ENCODE results near the gene FAM241A.
"Not testable (repeated sequence)": the region's sequence is repeated elsewhere in the genome, so short reads cannot be mapped to it uniquely, and the experiment has no call there.

Gene FAM241A

DNA sequence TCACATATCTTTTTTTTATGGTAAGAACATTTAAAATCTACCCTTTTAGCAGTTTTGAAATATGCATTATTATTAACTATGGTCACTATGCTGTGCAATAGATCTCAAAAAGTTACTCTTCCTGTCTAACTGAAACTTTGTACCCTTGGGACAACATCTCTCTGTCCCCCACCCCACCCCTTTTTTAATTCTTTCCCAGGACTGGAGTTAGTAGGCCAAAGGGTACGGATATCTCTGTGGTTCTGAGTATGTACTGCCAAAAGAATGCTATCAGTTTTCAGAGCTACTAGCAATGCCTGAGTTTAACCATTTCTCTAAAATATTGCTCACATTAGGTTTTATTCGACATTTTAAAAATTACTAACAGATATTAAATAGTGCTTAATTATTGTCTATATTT is 4.7 kb upstream of the FAM241A start:
- DNase-seq, result no peak

DNA sequence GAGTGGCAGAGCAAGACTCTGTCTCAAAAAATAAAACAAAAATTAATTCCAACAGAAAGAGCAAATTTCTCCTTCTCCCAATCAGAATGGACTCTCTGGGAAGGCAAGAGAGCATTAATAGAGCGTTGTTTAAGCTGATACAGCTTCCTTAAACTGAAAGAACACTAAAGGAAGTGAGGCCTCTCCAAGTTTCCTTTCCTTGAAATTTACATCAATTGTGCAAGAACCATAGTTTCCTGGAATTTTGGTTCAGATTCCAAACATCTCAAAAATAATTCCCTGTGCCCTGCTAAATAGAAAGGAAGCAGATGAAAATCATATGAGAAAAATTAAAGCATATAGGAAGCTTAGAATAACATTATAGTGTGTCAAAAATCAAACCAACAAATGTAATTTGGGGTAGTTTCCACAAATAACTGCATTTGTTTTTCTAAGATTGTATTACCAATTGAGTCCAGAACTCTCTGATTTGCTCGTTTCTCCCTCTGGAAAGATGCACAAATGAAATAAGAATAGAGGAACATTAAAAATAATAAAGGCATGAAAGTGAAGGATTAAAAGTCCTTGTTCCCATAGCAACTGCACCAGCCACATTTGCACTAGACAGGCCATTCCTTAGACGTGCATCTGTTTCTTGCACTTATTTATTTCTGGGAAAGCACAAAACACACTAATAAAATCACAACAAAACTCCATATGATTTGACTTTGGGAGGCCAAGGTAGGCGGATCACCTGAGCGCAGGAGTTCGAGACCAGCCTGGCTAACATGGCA is 3.7 kb upstream of the FAM241A start:
- no peak for DNase-seq

DNA sequence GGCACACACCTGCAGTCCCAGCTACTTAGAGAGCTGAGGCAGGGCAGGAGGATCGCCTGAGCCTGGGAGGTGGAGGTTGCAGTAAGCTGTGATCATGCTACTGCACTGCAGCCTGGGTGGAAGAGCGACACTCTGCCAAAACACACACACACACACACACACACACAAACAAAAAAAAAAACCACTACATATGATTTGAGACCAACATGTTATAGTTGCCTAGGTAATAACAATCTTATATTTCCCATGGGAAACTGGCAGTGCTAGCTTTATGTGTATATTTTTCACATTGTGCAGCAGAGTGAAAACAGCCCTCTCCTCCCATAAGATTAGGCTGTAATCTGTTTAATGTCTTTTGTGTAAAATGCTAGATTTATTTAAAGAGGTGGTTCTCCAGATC is 3.1 kb upstream of the FAM241A start:
- DNase-seq, result no peak

DNA sequence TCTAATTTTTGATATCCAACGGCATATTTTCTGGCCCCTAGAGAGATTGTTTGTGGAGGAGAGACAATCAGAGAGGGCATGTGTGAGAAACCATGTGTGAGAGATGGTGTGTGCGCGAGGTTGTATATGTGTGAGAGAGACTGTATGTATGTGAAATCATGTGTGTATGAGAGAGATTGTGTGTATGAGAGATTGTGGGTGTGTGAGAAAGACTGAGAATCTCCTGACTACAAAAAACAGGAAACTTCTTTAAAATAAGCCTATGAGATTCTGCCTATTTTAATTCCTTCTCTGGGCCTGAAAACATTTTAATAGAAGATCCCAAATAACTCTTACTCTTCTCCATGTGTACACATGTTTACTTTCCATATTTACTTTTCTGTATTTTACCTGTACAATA is 1.5 kb upstream of the FAM241A start:
- no peak for DNase-seq

DNA sequence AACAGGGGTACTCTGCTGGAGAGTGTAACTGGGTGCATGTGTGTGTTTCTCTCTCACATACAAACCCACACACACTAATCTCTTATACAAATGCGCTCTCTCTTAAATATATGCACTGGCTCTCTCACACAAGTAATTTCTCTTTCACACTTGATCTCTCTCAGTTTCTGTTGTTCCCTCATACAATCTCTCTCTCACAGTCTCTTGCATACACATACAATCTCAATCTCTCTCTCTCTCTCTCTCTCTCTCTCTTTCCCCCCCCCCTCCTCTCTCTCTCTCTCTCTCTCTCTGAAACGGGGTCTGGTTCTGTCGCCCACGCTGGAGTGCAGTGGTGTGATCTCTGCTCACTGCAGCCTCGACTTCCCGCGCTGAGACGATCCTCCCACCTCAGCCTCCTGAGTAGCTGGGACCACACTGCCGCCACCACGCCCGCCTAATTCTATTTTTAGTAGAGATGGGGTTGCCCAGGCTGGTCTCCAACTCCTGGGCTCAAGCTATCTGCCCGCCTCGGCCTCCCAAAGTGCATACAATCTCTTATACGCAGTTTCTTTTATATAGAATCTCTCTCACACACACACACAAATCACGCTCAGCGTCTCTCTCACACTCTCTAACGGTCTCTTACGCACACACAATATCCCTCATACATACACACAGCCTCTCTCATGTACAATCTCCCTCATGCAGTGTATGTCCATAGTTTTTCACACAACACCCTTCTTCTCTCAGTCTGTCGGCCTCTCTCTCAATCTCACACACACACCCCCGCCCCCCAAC is 518 bp upstream of the FAM241A start:
- no peak for DNase-seq

DNA sequence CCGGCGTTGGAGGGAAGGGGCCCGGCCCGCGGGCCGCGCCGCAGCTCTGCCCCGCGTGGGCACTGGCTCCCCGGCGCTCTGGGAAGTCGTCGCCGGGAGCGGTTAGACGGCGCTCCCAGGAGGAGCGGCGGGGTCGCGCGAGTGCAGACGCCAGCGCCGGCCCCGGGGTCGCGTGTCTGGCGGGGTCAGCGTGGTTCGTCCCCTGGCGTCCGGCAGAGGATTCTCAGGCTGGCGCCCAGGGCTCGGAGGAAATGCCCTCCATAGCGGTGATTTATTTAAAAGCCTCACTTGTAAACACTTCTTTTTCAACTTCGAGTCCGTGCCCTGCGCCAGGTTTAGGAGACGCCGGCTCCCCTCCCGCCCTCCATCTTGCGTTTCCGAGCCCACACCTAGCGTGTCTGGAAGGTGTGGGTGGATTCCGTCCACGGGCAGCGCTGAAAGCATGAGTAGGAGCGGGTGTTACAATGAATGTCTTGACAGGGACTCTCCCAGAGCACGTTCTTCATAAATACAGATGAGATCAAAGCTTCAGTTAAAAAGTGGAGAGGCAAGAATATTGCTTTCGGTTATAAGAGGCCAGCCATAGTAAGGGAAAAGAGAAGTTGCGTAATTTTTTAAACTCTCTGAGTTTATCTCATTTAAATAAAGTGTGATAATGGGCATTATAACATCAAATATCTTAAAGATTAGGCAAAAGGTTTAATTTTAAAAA is 692 bp downstream of the FAM241A start:
- peak; percentile 82 to 84 for DNase-seq

DNA sequence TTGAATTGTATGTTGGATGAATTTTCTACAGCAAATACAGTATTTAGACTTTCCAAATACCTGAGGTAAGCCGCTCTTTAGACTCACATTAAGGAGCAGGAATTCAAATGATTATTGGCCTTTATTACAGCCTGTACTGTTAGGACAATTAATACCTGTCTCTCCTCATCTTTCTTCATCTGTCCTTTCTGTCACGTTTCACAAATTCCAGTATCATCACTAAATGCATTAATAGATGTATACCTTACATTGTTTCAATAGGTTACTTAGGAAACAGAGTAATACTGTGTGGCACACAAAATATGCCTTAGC is 1.2 kb downstream of the FAM241A start:
- no peak for DNase-seq

DNA sequence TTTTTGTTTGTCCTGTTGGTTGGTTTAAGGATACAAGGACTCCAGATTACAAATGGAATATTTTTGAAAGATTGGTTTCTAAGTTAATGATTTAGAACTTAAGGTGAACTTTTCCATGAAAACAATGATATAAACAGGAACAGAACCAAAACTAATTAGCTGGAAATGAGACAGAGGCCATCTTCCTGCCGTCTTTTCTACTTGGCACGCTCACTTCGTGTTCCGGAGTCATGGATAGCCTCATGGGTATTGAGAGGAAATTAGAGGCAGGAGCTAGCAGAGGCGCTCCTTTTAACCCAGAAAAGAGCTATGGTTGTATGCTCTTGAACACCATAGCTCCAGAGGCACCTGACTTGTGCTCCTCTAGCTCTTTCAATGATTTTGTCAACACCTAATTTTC is 2.4 kb downstream of the FAM241A start:
- DNase-seq, result no peak

DNA sequence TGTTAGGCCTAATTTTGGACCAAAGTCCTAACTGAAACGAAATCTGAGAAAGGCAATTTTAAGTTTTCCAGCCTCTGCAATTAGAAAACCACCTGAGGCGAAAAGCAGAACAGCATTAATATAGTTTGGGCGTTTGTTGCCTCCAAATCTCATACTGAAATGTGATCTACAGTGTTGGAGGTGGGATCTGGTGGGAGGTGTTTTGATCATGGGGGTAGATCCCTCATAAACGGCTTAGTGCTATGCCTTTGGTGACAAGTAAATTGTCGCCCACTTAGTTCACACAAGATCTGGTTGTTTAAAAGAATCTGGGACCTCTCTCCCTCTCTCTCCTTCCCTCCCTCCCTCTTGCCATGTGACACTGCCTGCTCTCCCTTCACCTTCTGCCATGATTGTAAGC is 5.7 kb downstream of the FAM241A start:
- DNase-seq, result no peak

DNA sequence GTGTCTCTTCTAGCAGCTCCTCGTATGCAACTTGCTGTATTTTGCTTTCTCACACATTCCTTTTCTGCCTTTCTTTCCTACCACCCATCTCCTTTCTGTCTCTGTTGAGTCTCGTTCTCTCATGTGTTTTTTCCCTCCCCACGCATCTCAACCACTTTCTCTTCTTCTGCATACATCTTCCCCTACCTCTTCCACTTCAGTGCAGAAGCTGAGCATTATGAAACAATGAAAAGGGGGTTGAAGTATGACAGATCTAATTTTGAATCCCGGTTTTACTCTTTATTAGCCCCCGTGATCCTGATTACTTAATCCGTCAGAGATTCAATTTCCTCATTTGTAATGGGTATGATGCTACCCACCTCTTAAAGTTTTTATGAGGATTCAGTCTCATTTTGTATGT is 7.3 kb downstream of the FAM241A start:
- no peak for DNase-seq

DNA sequence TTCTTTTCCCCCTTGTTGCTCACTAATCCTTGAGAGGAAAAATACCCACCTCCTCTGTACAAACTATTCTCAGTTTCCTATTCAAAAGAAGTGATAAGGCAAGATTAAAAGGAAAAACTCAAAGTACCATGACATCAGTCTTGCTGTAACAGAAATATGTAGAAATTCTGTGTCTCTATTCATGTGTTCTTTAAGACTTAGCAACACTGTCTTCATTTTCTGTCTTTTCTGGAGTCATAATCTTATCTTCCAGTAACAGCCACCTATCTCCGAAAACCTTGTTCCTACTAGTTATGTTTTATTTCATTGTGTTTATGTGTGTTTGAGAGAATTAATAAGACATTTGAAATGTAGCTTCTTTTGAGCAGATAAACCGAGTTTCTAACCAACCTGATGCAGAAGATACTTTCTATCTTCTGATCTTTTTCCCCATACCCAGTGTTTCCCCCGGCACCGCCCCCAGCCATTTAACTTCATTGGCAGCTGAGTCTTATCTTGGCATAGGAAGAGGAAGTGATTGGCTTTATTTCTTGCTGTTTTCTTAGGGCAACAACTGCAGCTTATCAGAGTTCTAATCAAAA is 8.0 kb downstream of the FAM241A start:
- DNase-seq, result no peak

DNA sequence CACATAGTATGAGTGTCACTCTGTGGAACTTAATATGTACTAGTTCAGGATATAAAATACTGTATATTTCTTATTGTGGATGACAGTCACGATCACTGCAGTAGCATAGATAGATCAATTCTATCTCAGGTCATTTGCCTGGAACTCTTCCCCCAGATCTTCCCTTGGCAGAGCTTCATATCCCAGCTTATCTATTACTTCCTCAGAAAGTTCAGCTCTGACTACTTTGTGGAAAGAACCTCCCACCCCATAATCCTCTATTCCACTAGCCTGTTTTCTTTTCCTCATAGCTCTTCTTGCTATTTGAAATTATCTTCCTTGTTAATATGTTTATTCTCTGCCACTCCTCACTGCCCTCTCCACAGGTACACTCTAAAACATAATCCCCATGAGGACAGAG is 10.9 kb downstream of the FAM241A start:
- DNase-seq, result no peak

DNA sequence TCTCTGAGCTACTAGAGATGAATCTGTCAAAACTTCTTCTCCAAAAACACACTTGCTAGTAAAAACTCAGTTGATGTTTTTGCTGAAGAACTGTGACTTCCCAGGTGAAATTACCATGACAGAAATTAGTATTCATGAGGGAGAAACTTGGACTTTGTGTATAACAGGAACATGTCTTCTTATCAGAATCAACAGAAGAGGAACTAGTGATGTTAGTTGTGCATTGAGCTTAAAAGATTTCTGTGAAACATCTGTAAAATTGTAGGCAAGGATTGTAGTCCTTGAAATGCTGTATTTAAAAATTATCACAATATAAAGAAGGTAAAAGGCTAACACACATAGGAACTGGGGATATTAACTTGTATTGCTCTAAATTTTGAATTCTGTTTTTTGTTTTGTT is 11.3 kb downstream of the FAM241A start:
- no peak for DNase-seq

DNA sequence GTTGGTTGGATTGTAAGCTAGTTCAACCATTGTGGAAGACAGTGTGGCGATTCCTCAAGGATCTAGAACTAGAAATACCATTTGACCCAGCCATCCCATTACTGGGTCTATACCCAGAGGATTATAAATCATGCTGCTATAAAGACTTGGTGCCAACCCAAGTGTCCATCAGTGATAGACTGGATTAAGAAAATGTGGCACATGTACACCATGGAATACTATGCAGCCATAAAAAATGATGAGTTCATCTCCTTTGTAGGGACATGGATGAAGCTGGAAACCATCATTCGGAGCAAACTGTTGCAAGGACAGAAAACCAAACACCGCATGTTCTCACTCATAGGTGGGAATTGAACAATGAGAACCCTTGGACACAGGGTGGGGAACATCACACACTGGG is 18.5 kb downstream of the FAM241A start:
- not testable (repeated sequence) for DNase-seq

DNA sequence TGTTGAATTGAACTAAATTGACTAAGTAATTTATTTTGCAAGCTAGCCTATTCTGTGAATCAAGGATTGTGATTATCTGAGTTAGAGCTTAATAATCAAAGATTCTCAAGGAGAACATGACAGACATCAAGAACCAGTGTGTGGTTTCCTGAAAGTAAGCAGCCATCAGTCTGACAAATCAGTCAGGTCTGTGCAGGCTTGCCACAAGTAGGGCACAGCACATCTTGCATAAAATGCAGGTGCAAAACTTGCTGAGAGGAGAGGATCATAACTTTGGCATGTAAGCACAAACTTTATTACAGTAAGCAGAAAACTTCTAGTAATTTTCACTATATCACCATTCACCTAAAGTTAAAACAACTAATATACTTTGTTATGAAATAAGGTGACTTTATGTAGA is 22.5 kb downstream of the FAM241A start:
- no peak for DNase-seq

DNA sequence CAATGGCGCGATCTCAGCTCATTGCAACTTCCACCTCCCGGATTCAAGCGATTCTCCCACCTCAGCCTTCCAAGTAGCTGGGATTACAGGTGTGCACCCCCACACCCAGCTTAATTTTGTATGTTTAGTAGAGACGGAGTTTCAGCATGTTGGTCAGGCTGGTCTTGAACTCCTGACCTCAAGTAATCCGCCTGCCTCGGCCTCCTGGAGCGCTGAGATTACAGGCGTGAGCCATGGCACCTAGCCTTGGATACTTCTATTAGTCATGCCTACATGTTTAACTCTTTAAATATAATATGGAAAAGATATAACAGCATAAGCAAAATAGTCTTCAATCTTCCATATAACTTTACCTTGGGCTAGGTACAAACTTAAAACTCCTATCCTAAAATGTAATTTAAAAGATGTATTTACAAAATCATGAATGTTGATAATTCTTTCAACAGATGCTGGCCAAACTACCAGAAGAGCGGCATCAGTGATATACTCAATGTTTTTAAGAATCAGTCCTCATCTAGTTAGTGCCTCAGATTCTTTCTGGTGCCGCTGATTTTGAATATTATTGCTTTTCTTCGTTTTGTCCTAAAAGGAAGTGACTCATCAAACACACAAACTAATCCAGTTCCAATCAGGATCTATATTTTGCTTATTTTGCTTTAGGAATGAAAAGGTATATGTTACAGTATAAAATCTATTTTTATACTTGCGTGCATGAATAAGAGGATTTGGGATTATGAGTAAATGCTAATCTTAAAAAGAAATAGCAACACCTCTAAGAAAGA is 23.7 kb downstream of the FAM241A start:
- no peak for DNase-seq

DNA sequence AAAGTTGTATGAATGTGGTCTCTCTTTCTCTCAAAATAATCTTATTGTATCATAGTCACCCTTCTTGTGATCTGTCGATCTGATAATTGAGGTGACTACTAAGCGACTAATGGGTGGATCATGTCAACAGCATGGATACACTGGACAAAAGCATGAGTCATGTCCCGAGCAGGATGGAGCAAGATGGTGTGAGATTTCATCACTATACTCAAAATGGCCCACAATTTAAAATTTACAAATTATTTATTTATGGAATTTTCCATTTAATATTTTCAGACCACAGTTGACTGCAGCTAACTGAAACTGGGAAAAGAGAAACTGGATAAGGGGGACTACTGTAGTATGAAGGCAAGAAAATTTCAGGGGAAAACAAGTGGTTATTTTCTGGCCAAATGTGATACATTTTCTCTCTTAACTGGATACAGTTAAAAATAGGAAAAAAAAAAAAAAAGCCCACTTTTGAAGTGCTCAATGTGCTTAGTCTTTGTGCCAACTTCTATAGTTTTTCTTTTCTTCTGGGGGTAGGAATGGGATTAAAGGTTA is 25.3 kb downstream of the FAM241A start:
- DNase-seq, result no peak

DNA sequence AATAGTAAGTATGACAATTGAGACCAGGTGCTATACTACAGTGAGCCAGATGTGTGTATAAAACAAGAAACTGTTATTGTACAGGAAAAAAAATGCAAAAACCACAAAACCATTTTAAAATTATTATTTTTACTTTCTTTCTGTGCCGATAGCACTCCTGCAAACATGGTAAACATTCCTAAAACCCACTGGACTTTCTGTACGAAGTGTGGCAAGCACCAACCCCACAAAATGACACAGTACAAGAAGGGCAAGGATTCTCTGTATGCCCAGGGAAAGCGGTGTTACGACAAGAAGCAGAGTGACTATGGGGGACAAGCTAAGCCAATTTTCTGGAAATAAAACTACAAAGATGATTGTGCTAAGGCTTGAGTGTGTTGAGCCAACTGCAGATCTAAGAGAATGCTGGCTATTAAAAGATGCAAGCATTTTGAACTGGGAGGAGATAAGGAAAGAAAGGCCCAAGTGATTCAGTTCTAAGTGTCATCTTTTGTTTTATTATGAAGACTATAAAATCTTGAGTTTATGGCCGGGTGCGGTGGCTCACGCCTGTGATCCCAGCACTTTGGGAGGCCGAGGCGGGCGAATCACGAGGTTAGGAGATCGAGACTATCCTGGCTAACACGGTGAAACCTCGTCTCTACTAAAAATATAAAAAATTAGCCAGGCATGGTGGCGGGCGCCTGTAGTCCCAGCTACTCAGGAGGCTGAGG is 26.0 kb downstream of the FAM241A start:
- not testable (repeated sequence) for DNase-seq

DNA sequence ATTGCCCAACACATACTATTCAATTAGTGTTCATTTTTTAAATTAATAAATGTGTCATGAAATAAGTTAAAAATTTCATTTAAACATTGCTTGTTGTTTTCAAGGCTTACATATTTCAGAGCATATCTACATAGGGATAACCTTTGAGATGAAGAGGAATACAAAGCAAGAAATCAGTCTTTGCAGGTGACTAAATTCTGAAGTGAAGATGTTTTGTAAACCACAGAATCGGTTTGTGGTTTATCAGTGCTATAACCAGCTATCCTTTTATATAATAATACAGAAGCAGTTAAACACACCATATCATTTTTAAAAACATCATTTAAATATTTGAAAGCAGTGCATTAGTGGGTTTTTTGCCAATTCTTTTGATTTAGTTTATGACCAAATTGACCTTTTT is 26.9 kb downstream of the FAM241A start:
- no peak for DNase-seq

DNA sequence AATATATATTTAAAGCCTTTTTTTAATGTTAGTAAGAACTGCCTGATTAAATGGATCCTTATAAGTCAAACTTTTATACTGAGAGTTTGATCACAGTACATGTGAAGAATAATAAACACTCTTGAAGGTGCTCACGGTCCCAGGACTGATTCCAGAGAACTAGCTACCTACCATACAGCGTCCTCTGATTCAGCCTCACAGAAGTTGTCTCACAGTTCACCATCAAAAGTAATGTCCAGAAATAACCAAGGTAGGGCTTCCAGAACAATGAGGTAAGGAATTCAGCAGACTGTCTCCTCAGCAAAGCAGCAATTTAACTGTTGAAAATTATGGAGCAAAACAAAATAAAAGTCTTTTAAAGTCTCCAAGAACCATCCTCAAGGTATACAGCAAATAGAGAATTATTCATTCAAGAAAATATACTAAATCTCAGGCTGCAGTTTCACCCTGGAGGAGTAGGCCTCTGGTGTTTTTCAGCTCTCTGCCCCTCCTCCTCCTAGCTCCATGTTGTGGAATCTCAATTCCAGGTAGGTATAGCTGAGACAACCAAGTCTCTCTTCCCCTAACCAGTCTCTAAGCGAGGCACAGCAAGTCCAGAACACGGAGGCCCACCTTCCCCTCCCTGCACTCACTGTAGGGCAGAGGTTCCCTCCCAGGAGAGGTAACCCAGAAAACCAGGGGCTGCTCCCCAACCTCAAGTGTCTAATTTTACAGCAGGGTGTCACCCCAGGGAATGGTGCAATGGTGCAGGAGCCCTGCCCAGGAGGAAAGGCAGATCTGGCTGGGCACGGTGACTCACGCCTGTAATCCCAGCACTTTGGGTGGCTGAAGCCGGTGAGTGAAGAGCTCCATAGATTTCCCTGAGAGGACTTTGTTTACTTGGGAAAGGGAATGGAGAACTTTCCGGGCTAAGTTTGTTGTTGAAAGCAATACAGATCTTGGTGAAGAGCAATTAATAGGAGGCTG is 28.6 kb downstream of the FAM241A start:
- DNase-seq, result no peak

DNA sequence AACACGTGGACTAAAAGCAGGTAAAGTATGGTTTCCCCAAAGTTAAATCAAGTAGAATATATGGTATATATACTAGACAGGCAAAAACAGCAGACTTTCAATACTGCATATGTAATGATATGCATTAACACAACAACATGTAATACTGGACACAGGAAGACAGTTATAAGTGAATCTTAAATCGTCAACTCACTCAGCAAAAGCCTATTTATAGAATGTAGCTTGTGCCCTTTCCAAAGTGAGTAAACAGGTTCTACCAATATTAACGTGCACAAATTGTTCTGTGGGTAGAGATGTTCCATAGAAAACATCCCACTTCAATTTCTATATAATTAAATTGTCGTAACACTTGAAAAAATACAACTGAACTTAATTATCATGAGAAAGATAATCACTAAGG is 30.6 kb downstream of the FAM241A start:
- no peak for DNase-seq
